Activated effector memory CD4-positive, alpha-beta T cell treated with anti-CD3 and anti-CD28 coated beads, Interleukin-2, amount 50 U/mL, for 16 hours (primary cell): ENCODE results near the gene HIP1.
"Not testable (repeated sequence)": the region's sequence is repeated elsewhere in the genome, so short reads cannot be mapped to it uniquely, and the experiment has no call there.

Source experiments
- DNase-seq: peaks from one replicate; pipeline ENCODE4 v3.0.0-alpha.2; 2020

HIP1 gene

GRCh38 chr7:75608451-75609122 is 130.2 kb downstream of the HIP1 start:
- no peak for DNase-seq

GRCh38 chr7:75604408-75604807 is 134.3 kb downstream of the HIP1 start:
- no peak for DNase-seq

DNA sequence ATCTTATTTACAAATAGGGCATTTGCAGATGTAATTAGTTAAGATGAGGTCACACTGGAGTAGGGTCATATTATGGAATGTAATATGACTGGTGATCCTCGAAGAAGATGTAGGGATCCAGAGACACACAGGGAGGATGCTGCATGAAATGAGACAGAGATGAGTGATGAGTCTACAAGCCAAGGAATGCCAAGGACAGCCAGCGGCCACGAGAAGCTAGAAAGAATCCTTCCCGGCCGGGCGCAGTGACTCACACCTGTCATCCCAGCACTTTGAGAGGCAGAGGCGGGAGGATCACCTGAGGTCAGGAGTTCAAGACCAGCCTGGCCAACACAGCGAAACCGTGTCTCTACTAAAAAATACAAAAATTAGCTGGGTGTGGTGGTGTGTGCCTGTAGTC is 135.9 kb downstream of the HIP1 start:
- DNase-seq = not testable (repeated sequence)

GRCh38 chr7:75601539-75601938 is 137.2 kb downstream of the HIP1 start:
- no peak for DNase-seq

- not testable (repeated sequence) for DNase-seq
Measured at GRCh38 chr7:75600748-75601147, 138.0 kb downstream of the HIP1 start.

DNA sequence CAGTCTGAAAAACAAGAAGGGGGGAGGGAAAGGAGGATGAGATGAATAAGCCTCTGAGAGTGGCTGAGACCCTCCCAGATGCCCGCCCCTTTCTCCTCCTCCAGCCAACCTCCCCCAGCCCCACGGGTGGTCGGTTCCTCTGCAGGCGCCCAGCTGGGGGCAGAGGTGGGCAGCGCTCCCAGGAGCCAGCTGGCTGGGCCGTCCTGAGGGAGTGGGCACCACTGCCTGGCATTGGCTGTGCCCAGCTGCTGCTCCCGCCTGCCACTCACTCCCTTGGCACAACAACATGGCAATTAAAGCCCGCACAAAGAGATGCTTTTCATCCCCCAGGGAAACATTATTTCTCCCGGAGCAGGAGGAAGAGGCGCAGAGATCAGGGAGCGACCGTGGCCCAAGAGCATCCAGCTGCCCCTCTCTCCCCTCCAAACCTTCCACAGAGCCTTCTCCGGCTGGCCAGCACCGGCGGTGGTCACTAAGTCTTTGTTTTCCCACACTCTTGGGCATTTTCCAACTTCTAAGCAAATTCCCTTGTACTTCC is 139.4 kb downstream of the HIP1 start:
- no peak for DNase-seq

DNA sequence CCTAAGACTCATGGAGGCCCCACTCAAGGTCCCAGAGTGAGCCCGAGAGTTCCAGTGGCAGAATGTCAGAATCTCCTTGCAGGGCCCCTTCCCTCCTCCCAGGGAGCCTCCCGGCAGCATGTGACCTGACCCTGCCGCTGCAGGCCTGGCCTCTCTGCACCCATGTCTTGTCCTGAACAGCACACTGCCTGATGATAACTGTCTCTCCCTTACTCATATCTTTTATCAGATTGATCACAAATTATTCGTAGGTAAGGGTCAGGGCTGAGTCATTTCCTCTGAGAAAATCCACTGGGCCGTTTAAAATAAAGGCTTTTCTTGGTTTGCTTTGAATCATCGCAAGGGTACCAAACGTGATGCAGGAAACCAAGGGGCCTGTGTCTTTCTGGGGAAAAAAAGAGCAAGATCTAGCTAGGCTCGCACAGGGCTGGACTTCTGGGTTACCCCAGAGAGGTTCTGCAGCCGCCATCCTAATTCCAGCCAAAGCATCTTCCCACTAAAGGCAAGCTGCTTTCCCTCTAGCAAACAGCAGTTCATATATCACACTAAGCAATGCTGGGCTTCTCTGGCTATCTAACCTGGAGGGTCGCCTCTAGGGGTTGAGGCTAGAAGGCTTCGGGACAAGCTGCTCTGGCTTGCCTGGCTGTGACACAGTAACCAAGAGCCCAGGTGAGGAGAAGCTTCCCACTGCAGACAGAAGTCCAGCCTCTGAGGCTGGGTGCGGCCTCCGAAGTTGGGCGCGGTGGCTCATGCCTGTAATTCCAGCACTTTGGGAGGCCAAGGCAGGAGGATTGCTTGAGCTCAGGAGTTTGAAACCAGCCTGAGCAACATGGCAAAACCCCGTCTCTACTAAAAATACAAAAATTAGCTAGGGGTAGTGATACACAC is 141.8 kb downstream of the HIP1 start:
- DNase-seq = peak; percentile 66

DNA sequence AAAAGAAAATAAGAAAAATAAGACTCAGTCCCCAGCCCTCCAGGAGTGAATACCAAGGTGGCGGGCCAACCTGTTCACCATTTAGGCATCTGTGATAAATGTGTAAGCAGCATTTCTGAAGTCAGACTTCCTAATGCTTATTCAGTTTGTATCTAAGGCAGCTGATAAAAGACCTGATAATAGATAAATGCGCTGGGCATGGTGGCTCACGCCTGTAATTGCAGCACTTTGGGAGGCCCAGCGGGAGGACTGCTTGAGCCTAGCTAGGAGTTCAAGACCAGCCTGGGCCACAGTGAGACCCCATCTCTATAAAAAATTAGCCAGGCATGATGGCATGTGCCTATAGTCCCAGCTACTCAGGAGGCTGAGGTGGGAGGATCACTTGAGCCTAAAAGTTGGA is 143.0 kb downstream of the HIP1 start:
- DNase-seq = no peak

DNA sequence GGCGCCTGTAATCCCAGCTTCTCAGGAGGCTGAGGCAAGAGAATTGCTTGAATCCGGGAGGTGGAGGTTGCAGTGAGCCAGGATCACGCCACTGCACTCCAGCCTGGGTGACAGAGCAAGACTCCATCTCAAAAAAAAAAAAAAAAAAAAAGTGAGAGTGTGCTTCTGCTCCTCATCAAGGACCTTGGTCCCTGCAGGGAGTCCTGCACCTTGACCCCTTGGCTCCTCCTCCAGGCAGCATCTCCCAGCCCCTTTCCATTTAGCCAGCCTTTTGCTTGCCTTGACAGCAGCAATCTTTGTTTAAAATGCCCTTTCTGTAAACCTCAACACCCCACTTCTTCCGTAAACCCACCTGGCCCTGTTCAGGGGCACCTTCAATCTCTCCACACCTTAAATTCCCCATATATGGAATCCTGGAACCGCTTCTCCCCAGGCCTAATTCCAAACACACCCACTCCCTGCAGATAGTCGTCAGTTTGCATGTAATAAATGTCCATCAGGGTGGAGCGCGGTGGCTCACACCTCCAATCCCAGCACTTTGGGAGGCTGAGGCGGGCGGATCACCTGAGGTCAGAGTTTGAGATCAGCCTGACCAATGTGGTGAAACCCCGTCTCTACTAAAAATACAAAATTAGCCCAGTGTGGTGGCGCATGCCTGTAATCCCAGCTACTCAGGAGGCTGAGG is 145.1 kb downstream of the HIP1 start:
- not testable (repeated sequence) for DNase-seq

DNA sequence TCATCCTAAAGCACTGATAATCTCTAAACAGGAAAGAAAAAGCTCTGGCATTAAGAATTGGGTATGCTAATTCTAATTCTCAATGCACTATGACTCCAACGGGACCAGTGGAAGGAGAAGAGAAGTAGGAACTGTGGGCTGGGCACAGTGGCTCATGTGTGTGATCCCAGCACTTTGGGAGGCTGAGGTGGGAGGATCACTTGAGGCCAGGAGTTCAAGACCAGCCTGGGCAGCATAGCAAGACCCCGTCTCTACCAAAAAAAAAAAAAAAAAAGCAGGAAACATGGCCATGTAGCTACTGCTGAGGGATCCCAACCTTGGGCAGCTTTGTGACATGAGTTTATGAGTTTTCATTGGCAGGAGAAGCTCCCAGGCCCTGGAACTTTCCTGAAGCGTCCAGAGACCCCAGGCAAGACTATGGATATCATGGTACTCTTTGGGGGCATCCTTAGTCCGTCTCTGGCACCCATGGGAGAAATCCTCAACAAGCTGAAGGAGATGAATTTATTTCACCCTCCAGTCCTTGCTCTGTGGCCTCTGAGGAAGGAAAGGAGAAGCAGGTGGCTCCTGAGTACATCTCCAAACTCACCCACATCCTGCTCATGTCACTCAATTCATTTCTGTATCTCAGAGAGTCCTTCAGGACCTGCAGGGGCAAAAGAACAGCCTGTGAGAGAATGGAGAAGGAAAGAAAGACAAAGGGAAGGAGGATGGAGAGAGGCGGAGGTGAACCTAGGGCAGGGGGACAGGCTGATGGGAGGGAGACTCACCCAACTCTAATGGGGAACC is 147.1 kb downstream of the HIP1 start:
- DNase-seq = no peak

GRCh38 chr7:75590373-75591005 is 148.3 kb downstream of the HIP1 start:
- DNase-seq = no peak

- no peak for DNase-seq
Measured at GRCh38 chr7:75584354-75584753, 154.4 kb downstream of the HIP1 start.

- no peak for DNase-seq
Measured at GRCh38 chr7:75583255-75583654, 155.5 kb downstream of the HIP1 start.

GRCh38 chr7:75579899-75580298 is 158.8 kb downstream of the HIP1 start:
- no peak for DNase-seq

DNA sequence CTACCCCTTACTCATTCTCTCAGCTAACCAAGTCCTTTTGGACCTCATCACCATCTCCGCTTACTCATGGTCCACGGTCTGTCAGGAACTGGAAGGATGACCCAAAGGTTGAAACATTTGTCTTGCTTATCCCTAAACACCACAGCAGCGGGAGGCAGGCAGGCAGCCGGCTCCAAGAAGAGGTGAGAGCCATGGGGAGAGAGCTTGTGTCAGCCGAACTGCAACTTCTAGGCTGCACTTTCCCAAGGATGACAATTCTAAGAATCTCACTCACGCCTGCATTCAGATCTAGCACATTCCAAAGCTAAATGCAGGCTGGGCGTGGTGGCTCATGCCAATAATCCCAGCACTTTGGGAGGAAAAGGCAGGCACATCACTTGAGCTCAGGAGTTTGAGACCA is 160.7 kb downstream of the HIP1 start:
- no peak for DNase-seq

DNA sequence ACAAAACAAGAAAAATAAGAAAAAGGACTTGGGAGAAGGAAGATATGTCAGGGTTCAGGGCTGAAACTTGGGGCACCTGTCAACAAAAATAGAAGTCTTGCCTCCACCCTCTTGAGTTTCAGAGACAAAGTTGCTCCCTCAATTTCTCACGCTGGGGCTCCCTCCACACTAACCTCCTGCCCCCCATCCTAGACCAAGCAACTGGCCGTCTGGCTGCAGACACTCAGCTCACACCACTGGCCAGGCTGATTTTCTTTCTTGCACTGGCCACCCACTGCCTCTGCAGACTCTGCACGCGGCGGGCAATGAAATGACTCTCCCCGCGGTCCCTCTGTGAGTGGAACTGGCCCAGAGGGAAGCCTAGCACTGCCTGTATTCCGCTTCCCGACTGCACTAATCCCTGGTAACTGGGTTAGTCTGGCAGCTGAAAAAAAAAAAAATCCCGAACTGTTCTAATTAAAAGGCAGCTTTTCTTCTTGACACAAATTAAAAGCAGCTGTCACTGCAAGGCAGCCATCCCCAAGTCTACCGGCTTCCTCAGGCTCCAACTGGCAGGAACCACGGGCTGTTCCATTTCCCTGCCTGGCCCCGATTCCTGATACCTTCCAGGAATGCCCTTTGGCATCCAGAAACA is 163.1 kb downstream of the HIP1 start:
- no peak for DNase-seq

DNA sequence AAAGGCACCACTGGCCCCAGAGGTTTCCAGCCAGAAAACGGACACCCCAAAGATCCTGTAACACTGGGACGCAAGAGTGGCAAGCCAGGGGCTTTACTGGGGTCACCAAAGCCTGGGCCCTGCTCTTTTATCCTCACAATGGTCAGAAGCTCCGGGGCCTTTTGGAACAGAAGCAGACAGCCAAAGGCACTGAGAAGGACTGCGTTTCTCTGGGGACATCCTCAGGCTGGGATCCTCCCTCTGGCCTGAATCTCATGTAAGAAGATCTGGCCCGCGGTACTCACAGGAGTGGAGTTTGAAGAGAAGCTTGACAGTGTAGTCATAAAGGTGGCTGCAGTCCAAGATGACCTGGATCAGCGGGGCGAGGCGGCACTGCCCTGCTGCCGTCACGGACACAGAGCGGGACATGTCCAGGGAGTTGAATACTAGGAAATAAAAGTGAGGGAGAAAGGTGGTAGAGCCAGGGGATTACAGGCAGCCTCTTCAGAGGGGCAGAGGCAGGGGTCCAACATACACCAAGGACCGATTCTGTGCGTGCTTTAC is 165.2 kb downstream of the HIP1 start:
- no peak for DNase-seq

DNA sequence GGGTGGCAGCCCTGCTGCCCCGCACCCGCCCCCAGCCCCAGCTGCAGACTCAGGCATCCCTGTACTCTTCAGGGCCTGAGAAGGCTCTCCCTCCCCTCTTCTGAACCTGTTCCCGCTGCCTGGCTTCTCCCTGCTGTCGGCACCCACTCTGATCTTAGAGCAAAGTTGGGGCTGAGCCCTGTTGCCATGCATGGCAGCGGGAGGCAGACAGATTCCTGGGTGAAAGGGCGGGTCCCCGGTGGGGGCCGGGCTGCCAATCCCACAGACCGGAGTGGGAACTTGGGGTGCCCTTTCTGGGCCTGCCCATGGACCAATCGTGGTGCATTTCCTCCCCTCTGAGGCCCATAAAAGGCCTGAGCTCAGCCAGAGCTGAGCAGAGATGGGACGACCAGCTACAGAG is 165.9 kb downstream of the HIP1 start:
- DNase-seq = no peak

GRCh38 chr7:75572396-75572795 is 166.3 kb downstream of the HIP1 start:
- DNase-seq = no peak

GRCh38 chr7:75571209-75571608 is 167.5 kb downstream of the HIP1 start:
- DNase-seq = no peak

DNA sequence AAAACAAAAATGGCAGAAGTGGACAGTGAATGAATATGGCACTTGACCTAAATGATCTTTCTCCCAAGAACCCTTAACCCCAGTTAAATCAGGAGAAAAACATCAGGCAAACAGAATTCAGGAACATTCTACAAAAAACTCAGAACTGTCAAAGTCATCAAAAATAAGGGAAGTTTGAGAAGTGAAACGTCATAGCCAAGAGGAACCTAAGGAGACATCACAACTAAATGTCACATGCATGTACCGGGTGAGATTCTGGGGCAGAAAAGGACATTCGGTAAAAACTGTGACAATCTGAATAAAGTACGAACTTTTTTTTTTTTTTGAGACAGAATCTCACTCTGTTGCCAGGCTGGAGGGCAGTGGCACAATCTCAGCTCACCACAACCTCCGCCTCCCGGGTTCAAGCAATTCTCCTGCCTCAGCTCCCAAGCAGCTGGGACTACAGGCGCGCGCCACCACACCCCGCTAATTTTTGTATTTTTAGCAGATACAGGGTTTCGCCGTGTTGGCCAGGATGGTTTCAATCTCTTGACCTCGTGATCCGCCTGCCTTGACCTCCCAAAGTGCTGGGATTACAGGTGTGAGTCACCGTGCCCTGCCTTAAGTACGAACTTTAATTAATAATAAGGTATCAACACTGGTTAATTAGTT is 169.0 kb downstream of the HIP1 start:
- DNase-seq = not testable (repeated sequence)
